Trophoblast cell (in vitro differentiated cells and primary cell): ENCODE results near the gene IFNA14.

ENCODE experiments used
- DNase-seq, 2 donors: peaks; one replicate each; pipeline ENCODE4 v3.0.0-alpha.2; 2016
- H2AFZ ChIP-seq: 2 replicates; pipeline ENCODE4 v1.6.1; 2013; ENCODE audit warnings: low read length, moderate library complexity, mild to moderate bottlenecking; ENCODE audit not compliant: insufficient read depth, poor library complexity
- H2AK5ac ChIP-seq: 2 replicates; pipeline ENCODE4 v1.6.1; 2013; ENCODE audit warnings: mild to moderate bottlenecking, low read length
- H2BK120ac ChIP-seq: 2 replicates; pipeline ENCODE4 v1.6.1; 2013; ENCODE audit warnings: low read length, mild to moderate bottlenecking, moderate library complexity; ENCODE audit not compliant: insufficient read depth, poor library complexity
- H2BK12ac ChIP-seq: 2 replicates; pipeline ENCODE4 v1.6.1; 2013; ENCODE audit warnings: mild to moderate bottlenecking, low read length, moderate library complexity
- H2BK5ac ChIP-seq: 2 replicates; pipeline ENCODE4 v1.6.1; 2013; ENCODE audit warnings: low read length, low read depth, moderate library complexity, mild to moderate bottlenecking; ENCODE audit not compliant: poor library complexity
- H3K14ac ChIP-seq: 2 replicates; pipeline ENCODE4 v1.6.1; 2013; ENCODE audit warnings: mild to moderate bottlenecking, low read length
- H3K18ac ChIP-seq: 2 replicates; pipeline ENCODE4 v1.6.1; 2013; ENCODE audit warnings: mild to moderate bottlenecking, low read length
- H3K23ac ChIP-seq: 2 replicates; pipeline ENCODE4 v1.6.1; 2013; ENCODE audit warnings: low read length
- H3K27ac ChIP-seq: 2 replicates; pipeline ENCODE4 v1.5.1; 2013; ENCODE audit warnings: low read depth, mild to moderate bottlenecking, inconsistent platforms, low read length, moderate library complexity
- H3K27me3 ChIP-seq: 2 replicates; pipeline ENCODE4 v1.6.1; 2013; ENCODE audit warnings: inconsistent platforms, mild to moderate bottlenecking, low read length, moderate library complexity; ENCODE audit not compliant: insufficient read depth
- H3K36me3 ChIP-seq, 2 experiments: 1 replicate in 1 of 2; 2 replicates in 1 of 2; pipeline ENCODE4 v1.6.1; 2013; ENCODE audit warnings: low read length in 2 of 2, mild to moderate bottlenecking in 2 of 2, moderate library complexity in 1 of 2; ENCODE audit not compliant: insufficient read depth in 2 of 2, control insufficient read depth in 1 of 2
- H3K4ac ChIP-seq: 2 replicates; pipeline ENCODE4 v1.6.1; 2013; ENCODE audit warnings: low read depth, mild to moderate bottlenecking, low read length, moderate library complexity
- H3K4me1 ChIP-seq, 2 experiments: 1 replicate in 1 of 2; 2 replicates in 1 of 2; pipeline ENCODE4 v1.6.1; 2013; ENCODE audit warnings: low read length in 2 of 2, mild to moderate bottlenecking in 2 of 2, moderate library complexity in 1 of 2; ENCODE audit not compliant: insufficient read depth in 2 of 2, control insufficient read depth in 1 of 2
- H3K4me2 ChIP-seq: 2 replicates; pipeline ENCODE4 v1.6.1; 2013; ENCODE audit warnings: inconsistent platforms, mild to moderate bottlenecking, low read length, moderate library complexity
- H3K4me3 ChIP-seq: 2 replicates; pipeline ENCODE4 v1.5.1; 2013; ENCODE audit warnings: mild to moderate bottlenecking, low read depth, low read length, inconsistent platforms
- H3K79me1 ChIP-seq: one replicate; pipeline ENCODE4 v1.6.1; 2013; ENCODE audit warnings: low read length
- H3K79me2 ChIP-seq: 2 replicates; pipeline ENCODE4 v1.6.1; 2013; ENCODE audit warnings: low read length, mild to moderate bottlenecking; ENCODE audit not compliant: control insufficient read depth, insufficient read depth, poor library complexity
- H3K9ac ChIP-seq: 2 replicates; pipeline ENCODE4 v1.6.1; 2013; ENCODE audit warnings: mild to moderate bottlenecking, low read length
- H3K9me3 ChIP-seq: 2 replicates; pipeline ENCODE4 v1.6.1; 2013; ENCODE audit warnings: low read depth, mild to moderate bottlenecking, control low read depth, inconsistent platforms, low read length; ENCODE audit not compliant: insufficient read depth
- H4K12ac ChIP-seq: 2 replicates; pipeline ENCODE4 v1.6.1; 2013; ENCODE audit warnings: low read depth, mild to moderate bottlenecking, low read length, moderate library complexity
- H4K8ac ChIP-seq: 2 replicates; pipeline ENCODE4 v1.6.1; 2013; ENCODE audit warnings: low read depth, mild to moderate bottlenecking, low read length, moderate library complexity
- H4K91ac ChIP-seq: one replicate; pipeline ENCODE4 v1.6.1; 2013; ENCODE audit warnings: low read depth, mild to moderate bottlenecking, low read length, moderate library complexity
- WGBS: extraction: QIAGEN DNeasy Blood & Tissue Kit; methylation state at CpG from one replicate; pipeline ENCODE4 v1.1.7; 2013; ENCODE audit warnings: missing lambda C conversion rate; ENCODE audit not compliant: insufficient read length, insufficient coverage; ENCODE audit errors: extremely low coverage; 5-methylcytosine and 5-hydroxymethylcytosine counted together

The IFNA14 gene

GRCh38 chr9:21281275-21281674 lies 41.5 kb upstream of the IFNA14 start:
- Histone ChIP-seq H2BK5ac (no peak overlapping the region), H3K9ac (no peak overlapping the region), H3K4ac (no peak overlapping the region), H3K79me1 (no peaks in the 10 kb centered on the region), H3K27ac (no peak overlapping the region), H2BK120ac (no peak overlapping the region), H4K91ac (no peak overlapping the region), H4K8ac (no peak overlapping the region), H3K36me3 (no peaks in the 10 kb centered on the region), H2AFZ (no peak overlapping the region), H3K9me3 (no peaks in the 10 kb centered on the region), H3K4me3 (no peak overlapping the region), H3K4me1 (no peaks in the 10 kb centered on the region), H2BK12ac (no peak overlapping the region), H4K12ac (no peak overlapping the region), H3K14ac (no peak overlapping the region), H2AK5ac (no peak overlapping the region), H3K18ac (no peak overlapping the region), H3K79me2 (no peaks in the 10 kb centered on the region), H3K27me3 (no peaks in the 10 kb centered on the region), H3K4me2 (no peak overlapping the region), H3K23ac (peak overlapping the region; percentile 44)
- no peak for DNase-seq
- WGBS: no CpG with 5 or more reads among the region's 2 CpGs

- Histone ChIP-seq H4K91ac (no peak overlapping the region), H3K14ac (no peak overlapping the region)
- no CpG with 5 or more reads among the region's 2 CpGs for WGBS
Observed at GRCh38 chr9:21268347-21268657, 28.5 kb upstream of the IFNA14 start.

GRCh38 chr9:21267485-21268346 lies 27.9 kb upstream of the IFNA14 start:
- Histone ChIP-seq H3K4me2 (no peak overlapping the region), H3K27ac (no peak overlapping the region), H3K4me3 (no peak overlapping the region), H3K14ac (no peak overlapping the region), H4K91ac (no peak overlapping the region), H2BK12ac (no peak overlapping the region), H3K36me3 (no peaks in the 10 kb centered on the region), H3K4me1 (no peaks in the 10 kb centered on the region), H3K18ac (no peak overlapping the region), H4K8ac (no peak overlapping the region), H2AK5ac (no peak overlapping the region), H2AFZ (no peak overlapping the region), H3K79me1 (no peaks in the 10 kb centered on the region), H3K9me3 (no peaks in the 10 kb centered on the region), H3K79me2 (no peaks in the 10 kb centered on the region), H2BK5ac (no peak overlapping the region), H2BK120ac (no peak overlapping the region), H3K9ac (no peak overlapping the region), H3K27me3 (peaks cover 2% of the 10 kb centered on the region), H3K23ac (no peak overlapping the region), H4K12ac (no peak overlapping the region), H3K4ac (no peak overlapping the region)
- no peak for DNase-seq
- WGBS: no CpG with 5 or more reads among the region's 4 CpGs

More at GRCh38 chr9:21268347-21268657, 28.5 kb upstream of the IFNA14 start:
- Histone ChIP-seq H2BK120ac (no peak overlapping the region), H3K4me2 (no peak overlapping the region), H3K9me3 (no peaks in the 10 kb centered on the region), H2BK12ac (no peak overlapping the region), H3K27me3 (peaks cover 2% of the 10 kb centered on the region), H3K23ac (no peak overlapping the region), H3K36me3 (no peaks in the 10 kb centered on the region), H2BK5ac (no peak overlapping the region), H4K8ac (no peak overlapping the region), H3K4me1 (no peaks in the 10 kb centered on the region), H4K12ac (no peak overlapping the region), H3K79me1 (no peaks in the 10 kb centered on the region), H3K27ac (no peak overlapping the region), H3K79me2 (no peaks in the 10 kb centered on the region), H2AFZ (no peak overlapping the region), H3K9ac (no peak overlapping the region), H3K4me3 (no peak overlapping the region), H3K4ac (no peak overlapping the region), H3K18ac (no peak overlapping the region), H2AK5ac (no peak overlapping the region)
- DNase-seq: no peak

- no peaks in the 10 kb centered on the region for H3K36me3 ChIP-seq
- H3K4me1 ChIP-seq: no peaks in the 10 kb centered on the region
- H3K4me2 ChIP-seq: no peak overlapping the region
- no peak overlapping the region for H3K27ac ChIP-seq
- H4K8ac ChIP-seq: no peak overlapping the region
- H4K12ac ChIP-seq: no peak overlapping the region
- no peak overlapping the region for H2AFZ ChIP-seq
- no peaks in the 10 kb centered on the region for H3K79me2 ChIP-seq
- no peaks in the 10 kb centered on the region for H3K79me1 ChIP-seq
- no peak overlapping the region for H3K23ac ChIP-seq
- no peak for DNase-seq
- H3K27me3 ChIP-seq: peaks cover 2% of the 10 kb centered on the region
- no peak overlapping the region for H2BK5ac ChIP-seq
- no peak overlapping the region for H2BK12ac ChIP-seq
- no peaks in the 10 kb centered on the region for H3K9me3 ChIP-seq
- no peak overlapping the region for H3K4me3 ChIP-seq
- no peak overlapping the region for H3K14ac ChIP-seq
- H2BK120ac ChIP-seq: no peak overlapping the region
- no peak overlapping the region for H2AK5ac ChIP-seq
- H4K91ac ChIP-seq: no peak overlapping the region
- no peak overlapping the region for H3K9ac ChIP-seq
- no peak overlapping the region for H3K18ac ChIP-seq
- no CpG with 5 or more reads among the region's 3 CpGs for WGBS
- H3K4ac ChIP-seq: no peak overlapping the region
Observed at GRCh38 chr9:21266733-21267484, 27.1 kb upstream of the IFNA14 start.
